Mononuclear cell (primary cell): ENCODE results near the gene SPDYE2B. TPM values are rescaled to one million over a fixed set of nuclear protein-coding genes. Genes with fewer than 3 reads are reported as not detected.
"Not testable (repeated sequence)": the region's sequence is repeated elsewhere in the genome, so short reads cannot be mapped to it uniquely, and the experiment has no call there.

Source experiments
- H3K27me3 ChIP-seq: 2 replicates; pipeline ENCODE4 v1.6.0; 2011; ENCODE audit warnings: low read length, control low read depth; ENCODE audit not compliant: insufficient read depth
- H3K4me1 ChIP-seq: 2 replicates; pipeline ENCODE4 v1.5.1; 2011; ENCODE audit warnings: mild to moderate bottlenecking, low read length, control low read depth; ENCODE audit not compliant: insufficient read depth
- H3K4me3 ChIP-seq: 2 replicates; pipeline ENCODE4 v1.5.1; 2011; ENCODE audit warnings: mild to moderate bottlenecking, low read length, moderate library complexity
- H3K9me3 ChIP-seq: 2 replicates; pipeline ENCODE4 v1.5.1; 2011; ENCODE audit warnings: low read depth, mild to moderate bottlenecking, control low read depth, low read length
- total RNA-seq: library from RNA; depleted of rRNA; stranded (reverse); fragments of >200 nt; gene quantifications from one replicate; pipeline ENCODE4 v1.2.3, GENCODE V29; 2012

The SPDYE2B gene, protein sequence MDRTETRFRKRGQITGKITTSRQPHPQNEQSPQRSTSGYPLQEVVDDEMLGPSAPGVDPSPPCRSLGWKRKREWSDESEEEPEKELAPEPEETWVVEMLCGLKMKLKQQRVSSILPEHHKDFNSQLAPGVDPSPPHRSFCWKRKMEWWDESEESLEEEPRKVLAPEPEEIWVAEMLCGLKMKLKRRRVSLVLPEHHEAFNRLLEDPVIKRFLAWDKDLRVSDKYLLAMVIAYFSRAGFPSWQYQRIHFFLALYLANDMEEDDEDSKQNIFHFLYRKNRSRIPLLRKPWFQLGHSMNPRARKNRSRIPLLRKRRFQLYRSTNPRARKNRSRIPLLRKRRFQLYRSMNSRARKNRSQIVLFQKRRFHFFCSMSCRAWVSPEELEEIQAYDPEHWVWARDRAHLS
- 0.21 TPM for total RNA-seq

DNA sequence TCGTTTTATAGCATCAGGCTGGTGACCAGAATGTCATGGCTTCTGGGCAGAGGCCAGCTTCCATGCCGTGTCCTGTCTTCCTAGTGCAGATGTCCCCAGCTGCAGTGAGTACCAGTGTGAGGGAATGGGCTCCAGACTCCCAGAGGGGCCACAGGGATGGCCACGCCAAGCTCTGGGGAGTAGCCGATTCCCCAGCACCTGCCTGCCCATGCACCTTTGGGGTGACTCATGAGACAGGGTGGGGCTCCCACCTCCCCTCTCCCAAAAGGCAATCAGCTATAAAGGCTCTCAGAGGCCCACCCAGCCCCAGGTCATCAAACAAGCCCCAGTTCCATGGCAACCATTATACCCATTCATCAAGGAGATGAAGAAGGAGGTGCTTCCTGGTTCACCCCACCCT is at the start of gene SPDYE2B:
Gene SPDYE2B (plus strand): TSS at position 396 of the 400 bp plus-strand sequence. CDS start 2,030 bp downstream, outside the sequence.
- H3K9me3 ChIP-seq, H3K4me3 ChIP-seq, H3K4me1 ChIP-seq, H3K27me3 ChIP-seq: not testable (repeated sequence)

DNA sequence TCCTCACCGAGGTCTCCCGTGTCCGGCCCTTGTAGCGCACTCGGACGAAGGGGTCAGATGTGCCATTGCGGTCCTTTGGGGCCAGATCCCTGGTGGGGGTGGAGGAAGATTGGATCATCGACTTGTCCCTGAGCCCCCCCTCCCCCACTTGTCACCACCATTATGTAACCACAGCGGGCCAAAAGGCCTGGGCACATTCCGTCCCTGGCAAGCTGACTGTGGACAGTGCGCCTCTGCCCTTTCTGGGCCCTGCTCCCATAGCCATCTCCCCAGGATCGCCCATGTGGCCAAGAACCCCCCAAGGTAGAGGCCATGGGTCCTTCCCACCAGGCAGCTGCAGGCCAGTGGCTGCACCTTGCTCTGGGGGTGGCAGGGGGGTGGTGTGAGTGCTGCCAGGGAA is 47.8 kb upstream of the SPDYE2B start:
- not testable (repeated sequence) for H3K4me1 ChIP-seq, H3K27me3 ChIP-seq, H3K4me3 ChIP-seq, H3K9me3 ChIP-seq

DNA sequence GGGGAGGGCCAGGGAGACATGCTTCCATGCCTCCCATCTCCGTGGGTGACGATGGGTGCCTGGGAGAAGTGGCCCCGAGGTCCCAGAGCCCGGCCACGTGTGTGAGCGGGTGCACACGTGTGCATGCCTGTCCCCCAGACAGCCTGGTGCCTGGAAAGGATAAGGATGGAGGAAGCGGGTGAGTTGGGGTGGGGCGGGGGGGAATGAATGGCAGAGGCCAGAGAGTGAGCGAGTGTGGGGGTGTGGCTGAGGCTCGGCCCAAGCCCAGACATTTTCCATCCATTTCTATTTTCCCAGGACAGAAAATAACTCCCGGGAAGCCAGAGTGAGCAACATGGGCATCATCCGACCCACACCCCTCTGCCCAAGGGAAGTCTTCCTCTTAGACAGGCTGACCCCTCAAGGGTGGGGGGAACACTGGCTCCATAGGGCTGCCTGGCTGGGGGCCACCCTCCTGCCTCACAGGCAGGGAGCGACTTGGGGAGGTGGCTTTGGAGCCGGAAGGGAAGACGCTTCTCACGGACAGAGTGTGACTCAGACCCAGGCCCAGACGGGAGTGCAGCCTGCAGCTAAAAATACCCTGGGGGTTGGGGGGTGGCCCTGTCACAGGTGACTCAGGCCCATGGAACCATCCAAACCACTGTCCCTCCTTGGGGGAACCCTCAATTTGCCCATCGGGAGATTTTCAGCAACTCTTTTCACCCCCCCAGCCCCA is 45.5 kb upstream of the SPDYE2B start:
- not testable (repeated sequence) for H3K9me3 ChIP-seq, H3K4me3 ChIP-seq, H3K27me3 ChIP-seq, H3K4me1 ChIP-seq

DNA sequence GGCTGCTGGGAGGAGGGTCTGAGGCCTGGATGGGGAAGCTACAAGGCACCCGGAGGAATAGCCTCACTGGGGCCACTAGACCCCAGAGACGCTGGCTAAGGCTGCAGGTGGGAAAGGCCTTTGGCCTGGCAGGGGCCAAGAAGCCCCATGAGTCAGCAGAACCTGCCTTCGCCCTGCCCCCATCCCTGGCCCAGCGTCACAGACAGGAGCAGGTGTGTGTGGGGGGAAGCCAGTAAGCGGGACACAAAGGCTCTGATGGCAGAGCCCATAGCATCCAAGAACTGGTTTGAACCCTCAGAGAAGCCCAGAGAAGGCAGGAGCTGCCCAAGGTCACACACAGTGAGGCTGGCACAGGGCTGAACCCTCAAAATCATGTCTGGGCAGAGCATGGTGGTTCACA is 43.3 kb upstream of the SPDYE2B start:
- not testable (repeated sequence) for H3K9me3 ChIP-seq, H3K4me1 ChIP-seq, H3K27me3 ChIP-seq, H3K4me3 ChIP-seq

DNA sequence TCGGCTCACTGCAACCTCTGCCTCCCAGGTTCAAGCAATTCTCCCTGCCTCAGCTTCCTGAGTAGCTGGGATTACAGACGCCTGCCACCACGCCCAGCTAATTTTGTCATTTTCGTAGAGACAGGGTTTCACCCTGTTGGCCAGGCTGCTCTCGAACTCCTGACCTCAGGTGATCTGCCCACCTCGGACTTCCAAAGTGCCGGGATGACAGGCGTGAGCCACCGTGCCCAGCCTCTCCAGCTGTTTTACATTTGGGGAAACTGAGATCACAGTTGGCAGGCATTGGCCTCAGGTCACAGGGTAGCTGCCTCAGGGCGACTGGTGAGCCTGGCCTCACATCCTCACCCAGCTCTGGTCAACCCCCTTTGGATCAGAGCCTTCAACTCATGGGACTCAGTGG is 40.4 kb upstream of the SPDYE2B start:
- not testable (repeated sequence) for H3K4me3 ChIP-seq, H3K9me3 ChIP-seq

DNA sequence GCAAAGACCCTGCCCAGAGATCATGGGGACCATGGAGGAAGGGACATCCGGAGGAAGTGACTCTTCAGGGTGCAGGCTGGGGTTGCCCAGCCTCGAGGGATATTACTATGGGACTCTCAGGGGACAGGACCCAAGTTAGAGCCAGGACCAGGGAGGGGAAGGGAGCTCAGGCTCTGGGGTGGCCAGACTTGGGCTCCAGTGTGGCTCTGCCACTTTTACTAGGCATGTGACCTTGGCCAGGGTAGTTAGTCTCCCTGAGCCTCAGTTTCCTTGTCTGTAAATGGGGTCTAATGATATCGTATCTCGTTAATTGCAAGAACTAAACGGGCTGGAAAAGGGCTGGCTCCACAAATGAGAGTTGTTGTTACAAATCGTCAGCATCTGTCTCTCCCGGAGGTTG is 39.7 kb upstream of the SPDYE2B start:
- not testable (repeated sequence) for H3K4me1 ChIP-seq, H3K9me3 ChIP-seq, H3K27me3 ChIP-seq, H3K4me3 ChIP-seq

More for the DNA sequence above, 40.4 kb upstream of the SPDYE2B start:
- H3K4me1 ChIP-seq, H3K27me3 ChIP-seq: not testable (repeated sequence)

DNA sequence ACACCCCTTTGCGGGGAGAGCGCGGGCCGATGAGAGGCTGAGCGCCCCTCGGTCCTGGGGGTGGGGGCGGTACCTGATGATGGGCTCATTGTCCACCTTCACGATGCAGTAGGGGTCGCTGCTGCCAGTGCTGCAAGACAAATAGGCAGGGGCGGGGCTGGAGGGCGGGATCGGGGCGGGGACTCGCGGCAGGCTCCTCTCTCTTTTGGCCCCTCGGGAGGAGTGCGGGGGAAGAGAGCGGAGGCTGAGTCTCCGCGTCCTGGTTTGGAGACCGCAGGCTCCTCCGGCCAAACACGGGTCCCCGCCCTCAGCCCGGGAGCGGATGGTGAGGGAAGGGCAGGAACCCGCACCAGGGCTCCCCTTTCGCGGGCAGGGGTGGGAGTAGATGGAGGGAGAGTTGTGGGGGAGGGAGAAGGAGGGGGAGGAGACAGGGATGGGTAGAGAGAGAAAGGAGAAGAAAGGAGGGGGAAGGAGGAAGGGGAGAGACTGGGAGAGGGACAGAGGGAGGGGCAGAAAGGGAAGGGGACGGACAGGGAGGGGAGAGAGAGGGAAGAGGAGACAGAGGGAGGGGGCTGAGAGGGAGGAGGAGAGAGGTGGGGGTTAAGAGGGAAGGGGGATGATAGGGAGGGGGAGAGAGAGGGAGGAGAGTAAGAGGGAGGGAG is 39.0 kb upstream of the SPDYE2B start:
- not testable (repeated sequence) for H3K27me3 ChIP-seq, H3K4me3 ChIP-seq

DNA sequence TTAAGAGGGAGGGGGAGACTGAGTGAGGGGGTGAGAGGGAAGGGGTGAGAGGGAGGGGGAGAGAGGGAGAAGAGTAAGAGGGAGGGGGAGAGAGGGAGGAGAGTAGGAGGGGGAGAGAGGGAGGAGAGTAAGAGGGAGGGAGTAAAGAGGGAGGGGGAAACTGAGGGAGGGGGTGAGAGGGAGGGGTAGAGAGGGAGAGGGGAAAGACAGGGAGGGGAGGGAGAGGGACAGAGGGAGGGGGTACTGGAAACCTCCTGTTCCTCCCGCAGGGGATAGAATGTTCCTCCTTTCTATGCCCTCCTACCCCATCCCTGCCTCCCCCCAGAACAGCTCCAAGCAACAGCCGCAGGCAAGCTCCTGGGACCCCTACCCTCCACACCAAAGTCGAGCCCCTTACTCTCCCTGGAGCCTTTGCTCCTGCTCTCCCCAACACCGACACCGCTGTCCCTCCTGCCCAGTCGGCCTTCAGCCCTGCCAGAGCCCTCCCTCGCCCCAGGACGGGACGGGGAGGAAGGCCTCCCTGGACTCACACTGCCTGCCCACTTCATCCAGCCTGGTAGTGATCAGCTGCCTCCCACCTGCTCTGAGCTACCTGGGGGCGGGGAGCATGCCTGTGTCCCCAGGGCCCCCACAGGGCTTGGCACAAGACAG is 38.3 kb upstream of the SPDYE2B start:
- H3K4me3 ChIP-seq, H3K27me3 ChIP-seq, H3K9me3 ChIP-seq, H3K4me1 ChIP-seq: not testable (repeated sequence)

More for the DNA sequence above, 39.0 kb upstream of the SPDYE2B start:
- H3K4me1 ChIP-seq, H3K9me3 ChIP-seq: not testable (repeated sequence)

DNA sequence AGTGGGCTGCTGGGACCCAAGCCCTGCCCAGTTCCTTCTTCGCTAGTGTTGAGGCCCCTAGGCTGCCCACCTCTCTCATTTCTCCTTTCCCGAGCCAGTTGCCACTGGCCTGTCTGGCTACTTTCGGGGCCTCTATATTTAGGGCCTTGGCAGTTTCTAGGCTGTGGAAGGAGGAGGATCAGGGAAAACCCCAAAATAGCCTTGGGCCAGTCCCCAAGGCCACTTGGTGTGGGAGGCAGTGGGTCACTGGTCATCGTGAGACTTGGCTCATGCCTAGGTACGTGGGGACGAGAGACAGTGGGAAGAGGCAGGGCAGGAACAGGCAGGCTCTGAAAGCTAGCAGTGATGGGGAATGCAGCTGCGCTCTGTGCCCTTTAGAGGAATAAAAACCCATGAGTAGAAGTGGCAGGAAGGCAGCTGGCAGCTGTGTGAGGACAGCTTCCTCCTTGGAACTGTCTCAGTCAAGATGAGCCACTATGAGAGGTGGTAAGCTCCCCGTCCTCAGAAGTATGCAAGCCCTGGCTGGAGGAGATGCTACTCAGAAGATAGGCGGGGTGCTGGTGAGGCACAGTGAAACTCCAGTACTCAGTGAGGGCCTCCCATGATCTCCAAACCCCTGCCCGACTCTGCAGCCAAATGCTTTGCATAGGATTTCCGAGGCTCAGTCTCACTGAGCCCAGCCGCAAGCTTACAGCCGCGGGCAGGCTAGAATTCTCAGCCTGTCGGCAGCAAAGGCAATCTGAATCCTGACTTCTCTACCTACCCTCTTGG is 36.4 kb upstream of the SPDYE2B start:
- not testable (repeated sequence) for H3K27me3 ChIP-seq

DNA sequence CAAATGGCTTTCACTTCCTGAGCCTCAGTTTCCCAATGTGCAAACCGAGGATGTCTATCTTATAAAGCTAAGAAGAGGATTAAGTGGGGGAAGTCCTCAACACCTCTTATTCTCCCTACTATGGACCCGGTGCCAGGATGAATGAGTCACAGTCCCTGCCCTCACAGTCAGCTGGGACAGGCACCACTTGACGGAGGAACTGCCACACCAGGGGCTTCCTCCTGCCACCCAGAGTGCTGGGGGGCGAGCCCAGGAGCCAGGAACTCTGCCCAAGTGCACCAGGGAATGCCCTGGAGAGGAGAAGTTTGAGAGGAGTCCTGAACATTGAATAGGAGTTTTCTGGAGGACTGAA is 35.8 kb upstream of the SPDYE2B start:
- peaks cover 13% of the 10 kb centered on the region for H3K4me1 ChIP-seq
- not testable (repeated sequence) for H3K4me3 ChIP-seq, H3K27me3 ChIP-seq

More for the DNA sequence above, 36.4 kb upstream of the SPDYE2B start:
- H3K9me3 ChIP-seq, H3K4me3 ChIP-seq: not testable (repeated sequence)
- H3K4me1 ChIP-seq: peaks cover 13% of the 10 kb centered on the region

DNA sequence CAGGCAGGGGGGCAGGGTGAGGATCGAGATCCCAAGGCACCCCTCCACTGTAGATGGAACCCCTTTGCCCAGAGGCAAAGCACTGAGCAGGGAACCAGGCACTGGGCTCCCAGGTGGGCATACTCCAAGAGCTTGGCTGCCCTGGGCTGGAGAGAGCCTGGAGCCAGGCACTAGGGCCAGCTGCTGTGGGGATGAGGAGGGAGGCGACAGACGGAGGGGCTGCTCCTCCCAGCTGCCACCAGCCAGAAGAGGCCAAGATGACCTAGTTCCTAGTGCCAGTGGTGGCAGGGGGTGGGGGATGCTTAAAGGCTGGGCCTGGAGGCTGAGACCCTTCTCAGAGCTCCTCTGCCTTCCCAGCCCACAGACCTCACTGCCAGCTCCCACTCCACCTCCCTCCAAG is 35.2 kb upstream of the SPDYE2B start:
- H3K4me1 ChIP-seq: peaks cover 13% of the 10 kb centered on the region
- not testable (repeated sequence) for H3K4me3 ChIP-seq, H3K27me3 ChIP-seq, H3K9me3 ChIP-seq

More for the DNA sequence above, 35.8 kb upstream of the SPDYE2B start:
- not testable (repeated sequence) for H3K9me3 ChIP-seq

DNA sequence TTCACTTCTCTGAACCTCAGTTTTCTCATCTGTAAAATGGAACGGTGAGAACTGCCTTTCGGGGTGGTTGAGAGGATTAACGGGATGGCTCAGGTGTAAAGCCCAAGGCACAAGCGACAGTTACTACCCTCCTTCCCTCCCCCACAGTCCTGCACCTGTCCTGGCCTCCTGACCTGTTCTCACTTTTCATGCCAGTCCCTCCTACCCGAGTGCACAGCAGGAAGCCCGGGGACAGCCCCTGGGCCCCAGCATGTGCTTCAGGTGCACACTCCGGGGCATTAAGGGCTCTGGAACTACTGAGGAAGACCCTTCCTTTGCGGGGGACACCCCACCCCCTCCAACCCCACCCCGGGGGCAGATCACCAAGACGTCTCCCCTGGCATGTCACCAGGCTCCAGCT is 34.2 kb upstream of the SPDYE2B start:
- peaks cover 13% of the 10 kb centered on the region for H3K4me1 ChIP-seq
- not testable (repeated sequence) for H3K27me3 ChIP-seq, H3K4me3 ChIP-seq

DNA sequence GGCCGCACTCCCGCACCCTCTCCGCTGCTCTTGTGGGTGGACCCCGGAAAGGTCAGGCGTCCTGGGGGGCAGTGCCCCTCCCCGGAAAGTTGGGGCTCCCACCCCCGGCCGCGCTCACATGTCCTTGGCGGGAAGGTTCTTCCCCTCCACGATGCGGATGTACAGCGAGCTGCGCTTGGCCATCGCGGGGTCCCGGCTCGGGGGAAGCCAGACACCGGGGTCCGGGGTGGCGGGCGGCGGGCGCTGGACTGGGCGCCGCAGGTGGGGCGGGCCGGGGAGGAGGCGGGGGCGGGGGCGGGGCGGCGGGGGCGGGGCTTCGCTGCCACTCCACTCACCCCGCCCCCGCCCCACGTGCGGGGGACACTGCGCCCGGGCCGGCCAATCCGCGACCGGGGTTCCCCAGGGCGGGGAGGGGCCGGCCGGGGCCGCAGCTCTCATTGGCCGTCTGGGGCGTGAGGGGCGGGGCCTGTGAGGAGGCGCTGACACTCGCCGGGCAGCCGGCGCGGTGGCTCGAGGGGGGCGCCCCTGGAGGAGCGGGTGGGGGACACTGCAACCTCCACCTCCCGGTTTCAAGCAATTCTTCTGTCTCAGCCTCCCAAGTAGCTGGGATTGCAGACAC is 33.5 kb upstream of the SPDYE2B start, which contains the start of gene RASA4:
Gene RASA4 (minus strand): TSS at position 250 of the 619 bp plus-strand sequence. CDS start 67 bp downstream, at position 183.
- H3K9me3 ChIP-seq, H3K4me3 ChIP-seq: not testable (repeated sequence)
- H3K4me1 ChIP-seq: peaks cover 13% of the 10 kb centered on the region

More for the DNA sequence above, 34.2 kb upstream of the SPDYE2B start:
- H3K9me3 ChIP-seq: not testable (repeated sequence)

DNA sequence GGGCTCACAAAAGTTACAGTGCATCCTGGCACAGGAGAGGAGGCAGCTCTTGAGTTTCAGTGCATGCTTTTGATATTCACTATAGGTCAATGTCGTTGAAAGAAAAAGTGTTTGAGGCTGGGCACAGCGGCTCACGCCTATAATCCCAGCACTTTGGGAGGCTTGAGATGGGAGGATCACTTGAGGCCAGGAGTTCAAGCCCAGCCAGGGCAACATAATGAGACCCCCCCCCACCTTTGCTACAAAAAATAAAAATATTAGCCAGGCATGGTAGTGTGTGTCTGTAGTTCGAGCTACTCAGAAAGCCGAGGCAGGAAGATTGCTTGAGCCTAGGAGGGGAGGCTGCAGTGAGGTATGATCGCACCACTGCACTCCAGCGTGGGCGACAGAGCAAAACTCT is 32.0 kb upstream of the SPDYE2B start:
- H3K9me3 ChIP-seq, H3K27me3 ChIP-seq, H3K4me3 ChIP-seq, H3K4me1 ChIP-seq: not testable (repeated sequence)

More for the DNA sequence above, 33.5 kb upstream of the SPDYE2B start, which contains the start of gene RASA4:
- H3K27me3 ChIP-seq: not testable (repeated sequence)
